ENCODE measurements around the gene CTSD. TPM values are rescaled to one million over a fixed set of nuclear protein-coding genes. Genes with fewer than 3 reads are reported as not detected.

CTSD gene
- total RNA-seq, 1 experiment from 2014 or later: 199 TPM

DNA sequence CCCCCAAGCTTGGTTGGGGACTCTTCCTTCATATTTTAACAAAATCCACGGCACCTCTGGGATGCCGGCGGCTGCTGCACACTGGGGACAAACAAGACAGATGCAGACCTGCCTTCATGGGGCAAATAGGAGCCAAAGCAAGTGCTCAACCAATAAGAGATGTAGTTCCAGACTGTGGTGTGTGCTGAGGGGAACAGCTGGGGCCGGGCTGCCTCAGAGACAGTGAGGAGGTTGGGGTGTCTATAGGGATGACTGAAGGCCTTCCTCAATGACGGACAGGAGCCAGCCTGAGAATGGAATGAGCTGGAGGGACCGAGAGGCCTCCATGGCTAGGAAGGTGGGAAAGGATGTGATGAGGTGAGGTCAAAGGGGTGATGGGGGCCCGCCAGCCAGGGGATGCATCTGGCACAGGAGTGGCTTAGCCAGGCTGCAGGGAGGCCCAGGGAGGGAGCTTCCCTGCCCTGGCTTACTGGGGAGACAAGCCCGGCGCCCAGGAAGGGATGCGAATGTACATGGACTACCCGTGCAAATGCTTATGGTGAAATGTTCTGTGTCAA lies 10.3 kb upstream of the CTSD start:
- no peaks in the 10 kb centered on the region for H3K36me3 Mint-ChIP-seq
- ATAC-seq (no peak), DNase-seq (ENCODE audit: low spot score) (no peak)
- CTCF ChIA-PET: interaction anchor here (0.9 to 3.3 kb wide), 4 partner anchors 51 to 121 kb away, joined by 3 to 22 read pairs (median 7); no protein-coding TSS in a partner anchor
- no peak for TF ChIP-seq AFF4 (CRISPR knock-in tag; IDR thresholded peaks at IDR 0.05; ENCODE audit: borderline replicate concordance)
- TF ChIP-seq PRRX2 (CRISPR knock-in tag; IDR thresholded peaks at IDR 0.05): no peak
- no peak for TF ChIP-seq PRDM15 (CRISPR knock-in tag; IDR thresholded peaks at IDR 0.05)
- TF ChIP-seq, protein P1, sequence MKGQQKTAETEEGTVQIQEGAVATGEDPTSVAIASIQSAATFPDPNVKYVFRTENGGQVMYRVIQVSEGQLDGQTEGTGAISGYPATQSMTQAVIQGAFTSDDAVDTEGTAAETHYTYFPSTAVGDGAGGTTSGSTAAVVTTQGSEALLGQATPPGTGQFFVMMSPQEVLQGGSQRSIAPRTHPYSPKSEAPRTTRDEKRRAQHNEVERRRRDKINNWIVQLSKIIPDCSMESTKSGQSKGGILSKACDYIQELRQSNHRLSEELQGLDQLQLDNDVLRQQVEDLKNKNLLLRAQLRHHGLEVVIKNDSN (CRISPR knock-in tag; IDR thresholded peaks at IDR 0.05): no peak
- TF ChIP-seq ZNF232 (CRISPR knock-in tag; IDR thresholded peaks at IDR 0.05): no peak
- TF ChIP-seq SOX15 (CRISPR knock-in tag; IDR thresholded peaks at IDR 0.05): no peak
- no peak for TF ChIP-seq TEAD1 (CRISPR knock-in tag; IDR thresholded peaks at IDR 0.05)
- no peak for TF ChIP-seq MXD4 (CRISPR knock-in tag; IDR thresholded peaks at IDR 0.05; ENCODE audit: borderline replicate concordance)
- TF ChIP-seq ELF4 (CRISPR knock-in tag; IDR thresholded peaks at IDR 0.05; ENCODE audit: low read depth): no peak
- TF ChIP-seq ZNF121 (CRISPR knock-in tag; IDR thresholded peaks at IDR 0.05): no peak
- no peak for TF ChIP-seq RELA (CRISPR knock-in tag; IDR thresholded peaks at IDR 0.05; ENCODE audit: borderline replicate concordance)
- TF ChIP-seq, protein P2, sequence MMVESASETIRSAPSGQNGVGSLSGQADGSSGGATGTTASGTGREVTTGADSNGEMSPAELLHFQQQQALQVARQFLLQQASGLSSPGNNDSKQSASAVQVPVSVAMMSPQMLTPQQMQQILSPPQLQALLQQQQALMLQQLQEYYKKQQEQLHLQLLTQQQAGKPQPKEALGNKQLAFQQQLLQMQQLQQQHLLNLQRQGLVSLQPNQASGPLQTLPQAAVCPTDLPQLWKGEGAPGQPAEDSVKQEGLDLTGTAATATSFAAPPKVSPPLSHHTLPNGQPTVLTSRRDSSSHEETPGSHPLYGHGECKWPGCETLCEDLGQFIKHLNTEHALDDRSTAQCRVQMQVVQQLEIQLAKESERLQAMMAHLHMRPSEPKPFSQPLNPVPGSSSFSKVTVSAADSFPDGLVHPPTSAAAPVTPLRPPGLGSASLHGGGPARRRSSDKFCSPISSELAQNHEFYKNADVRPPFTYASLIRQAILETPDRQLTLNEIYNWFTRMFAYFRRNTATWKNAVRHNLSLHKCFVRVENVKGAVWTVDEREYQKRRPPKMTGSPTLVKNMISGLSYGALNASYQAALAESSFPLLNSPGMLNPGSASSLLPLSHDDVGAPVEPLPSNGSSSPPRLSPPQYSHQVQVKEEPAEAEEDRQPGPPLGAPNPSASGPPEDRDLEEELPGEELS (CRISPR knock-in tag; IDR thresholded peaks at IDR 0.05): no peak
- TF ChIP-seq, protein P3, sequence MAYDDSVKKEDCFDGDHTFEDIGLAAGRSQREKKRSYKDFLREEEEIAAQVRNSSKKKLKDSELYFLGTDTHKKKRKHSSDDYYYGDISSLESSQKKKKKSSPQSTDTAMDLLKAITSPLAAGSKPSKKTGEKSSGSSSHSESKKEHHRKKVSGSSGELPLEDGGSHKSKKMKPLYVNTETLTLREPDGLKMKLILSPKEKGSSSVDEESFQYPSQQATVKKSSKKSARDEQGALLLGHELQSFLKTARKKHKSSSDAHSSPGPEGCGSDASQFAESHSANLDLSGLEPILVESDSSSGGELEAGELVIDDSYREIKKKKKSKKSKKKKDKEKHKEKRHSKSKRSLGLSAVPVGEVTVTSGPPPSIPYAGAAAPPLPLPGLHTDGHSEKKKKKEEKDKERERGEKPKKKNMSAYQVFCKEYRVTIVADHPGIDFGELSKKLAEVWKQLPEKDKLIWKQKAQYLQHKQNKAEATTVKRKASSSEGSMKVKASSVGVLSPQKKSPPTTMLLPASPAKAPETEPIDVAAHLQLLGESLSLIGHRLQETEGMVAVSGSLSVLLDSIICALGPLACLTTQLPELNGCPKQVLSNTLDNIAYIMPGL (CRISPR knock-in tag; IDR thresholded peaks at IDR 0.05): no peak
- no peak for TF ChIP-seq CBFB (CRISPR knock-in tag; IDR thresholded peaks at IDR 0.05; ENCODE audit: low read depth)
- TF ChIP-seq OVOL2 (CRISPR knock-in tag; IDR thresholded peaks at IDR 0.05; ENCODE audit: borderline replicate concordance): no peak
- TF ChIP-seq, protein P4, sequence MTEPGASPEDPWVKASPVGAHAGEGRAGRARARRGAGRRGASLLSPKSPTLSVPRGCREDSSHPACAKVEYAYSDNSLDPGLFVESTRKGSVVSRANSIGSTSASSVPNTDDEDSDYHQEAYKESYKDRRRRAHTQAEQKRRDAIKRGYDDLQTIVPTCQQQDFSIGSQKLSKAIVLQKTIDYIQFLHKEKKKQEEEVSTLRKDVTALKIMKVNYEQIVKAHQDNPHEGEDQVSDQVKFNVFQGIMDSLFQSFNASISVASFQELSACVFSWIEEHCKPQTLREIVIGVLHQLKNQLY (CRISPR knock-in tag; IDR thresholded peaks at IDR 0.05): no peak
- peaks cover 8% of the 10 kb centered on the region for H3K27me3 Mint-ChIP-seq (ENCODE audit: low read depth)
- no peak overlapping the region for H3K27ac Mint-ChIP-seq
- H3K9me3 Mint-ChIP-seq: peaks cover 4% of the 10 kb centered on the region
- H3K4me3 Mint-ChIP-seq: no peak overlapping the region
- POLR2A ChIA-PET: no interaction called here
- peaks cover 20% of the 10 kb centered on the region for H3K4me1 Mint-ChIP-seq
